HG03039 (cell line): ENCODE data around the gene RETN.

Experiments
- ATAC-seq: cut with Tn5 transposase; IDR thresholded peaks from one replicate; pipeline ENCODE4 v1.9.1; 2021; ENCODE audit warnings: mild to moderate bottlenecking, moderate library complexity; ENCODE audit not compliant: unreplicated experiment

Gene RETN, protein sequence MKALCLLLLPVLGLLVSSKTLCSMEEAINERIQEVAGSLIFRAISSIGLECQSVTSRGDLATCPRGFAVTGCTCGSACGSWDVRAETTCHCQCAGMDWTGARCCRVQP

DNA sequence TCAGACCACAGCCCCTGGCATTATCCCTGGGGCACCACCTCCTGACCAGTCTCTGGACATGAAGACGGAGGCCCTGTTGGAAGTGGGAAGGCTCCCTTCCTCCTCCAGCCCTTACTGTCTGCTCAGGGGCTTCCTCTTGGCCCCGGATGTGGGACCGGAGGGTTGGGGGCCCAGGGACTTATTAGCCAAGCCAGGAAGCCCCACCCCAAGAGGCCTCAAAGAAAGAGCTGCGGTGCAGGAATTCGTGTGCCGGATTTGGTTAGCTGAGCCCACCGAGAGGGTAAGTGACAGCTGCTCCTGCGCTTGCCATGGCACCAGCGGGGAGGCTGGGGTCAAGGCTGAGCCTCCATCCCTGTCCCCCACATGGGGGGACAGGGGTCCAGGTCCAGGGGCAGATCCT, at the start of gene RETN:
Gene RETN (plus strand): TSS at position 208 of the 400 bp plus-strand sequence. CDS start 278 bp downstream, outside the sequence.
- ATAC-seq: no peak

DNA sequence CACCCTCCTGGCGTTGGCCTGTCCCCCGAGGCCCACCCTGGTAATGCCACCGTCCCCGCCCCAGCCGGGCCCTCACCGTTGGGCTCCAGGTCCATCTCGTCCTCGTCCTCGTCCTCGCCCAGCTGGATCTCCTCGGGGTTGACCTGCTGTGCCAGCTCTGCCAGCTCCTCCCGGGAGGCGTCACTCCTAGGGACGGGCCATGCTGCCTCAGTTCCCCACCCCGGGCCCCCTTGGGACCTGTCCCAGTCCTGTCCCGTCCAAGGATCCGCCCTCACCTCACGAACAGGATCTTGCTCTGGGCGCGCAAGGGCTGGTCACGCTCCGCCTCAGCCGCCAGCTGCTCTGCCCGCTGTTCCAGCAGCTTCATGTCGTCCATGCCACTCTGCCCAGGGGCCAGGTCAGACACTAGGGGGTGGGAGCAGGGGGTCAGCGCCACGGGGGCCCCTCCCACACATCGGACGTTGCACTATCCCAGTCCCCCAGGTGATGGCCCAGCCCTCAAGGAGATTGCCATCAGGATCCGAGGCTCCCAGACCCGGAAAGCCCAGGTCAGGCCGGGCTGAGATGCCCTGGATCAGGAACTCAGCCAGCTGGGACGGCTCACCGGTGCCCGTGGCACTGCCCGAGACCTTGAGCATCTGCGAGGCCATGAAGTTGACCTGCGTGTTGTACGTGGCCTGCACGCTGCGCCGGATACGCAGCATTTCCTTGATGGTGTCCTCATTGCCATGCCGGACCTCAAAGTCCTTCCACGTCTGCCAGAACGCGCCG, 49.0 kb upstream of the RETN start:
- ATAC-seq: no peak

DNA sequence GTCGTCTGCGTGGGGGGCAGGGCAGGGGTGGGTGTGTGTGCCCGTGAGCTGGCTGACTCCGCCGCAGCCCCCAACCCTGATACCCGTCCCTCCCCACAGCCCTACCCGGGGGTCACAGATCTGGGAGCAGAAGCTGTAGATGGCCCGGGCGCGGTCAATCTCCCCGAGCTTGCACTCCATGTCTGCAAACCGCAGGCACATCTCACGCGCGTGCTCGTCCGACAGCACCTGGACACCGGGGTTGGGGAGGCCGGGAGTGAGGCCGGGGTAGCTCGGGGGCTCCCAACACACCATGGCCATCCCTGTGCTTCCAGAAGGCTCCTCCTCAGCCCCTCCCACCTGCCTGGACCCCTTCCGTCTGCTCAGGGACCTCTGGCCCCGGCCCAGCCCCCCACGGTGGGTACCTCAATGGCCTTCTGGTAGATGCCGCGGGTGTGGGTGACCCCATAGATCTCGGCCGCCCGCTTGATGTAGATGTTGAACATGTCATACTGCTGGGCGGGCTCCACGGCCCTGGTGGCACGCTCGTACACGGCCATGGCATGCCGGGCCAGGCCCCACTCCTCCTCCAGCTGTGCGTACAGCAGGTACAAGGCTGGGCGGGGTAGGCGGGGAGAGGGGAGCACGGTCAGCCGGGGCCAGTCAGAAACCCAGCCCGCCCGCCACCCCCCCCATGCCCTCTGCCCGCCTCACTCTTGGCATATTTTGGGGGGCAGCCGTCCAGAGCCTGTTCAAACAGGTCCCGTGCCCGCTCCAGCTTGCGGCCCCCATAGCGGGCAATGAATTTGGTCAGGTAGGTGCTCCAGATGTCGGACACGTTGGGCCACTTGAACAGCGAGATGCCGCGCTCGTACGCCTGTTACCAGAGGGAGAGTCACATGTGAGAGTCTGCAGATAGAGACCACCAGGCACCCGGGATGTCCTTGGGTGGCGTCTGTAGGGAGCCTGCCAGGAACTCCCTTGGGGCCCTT, 48.1 kb upstream of the RETN start:
- no peak for ATAC-seq

DNA sequence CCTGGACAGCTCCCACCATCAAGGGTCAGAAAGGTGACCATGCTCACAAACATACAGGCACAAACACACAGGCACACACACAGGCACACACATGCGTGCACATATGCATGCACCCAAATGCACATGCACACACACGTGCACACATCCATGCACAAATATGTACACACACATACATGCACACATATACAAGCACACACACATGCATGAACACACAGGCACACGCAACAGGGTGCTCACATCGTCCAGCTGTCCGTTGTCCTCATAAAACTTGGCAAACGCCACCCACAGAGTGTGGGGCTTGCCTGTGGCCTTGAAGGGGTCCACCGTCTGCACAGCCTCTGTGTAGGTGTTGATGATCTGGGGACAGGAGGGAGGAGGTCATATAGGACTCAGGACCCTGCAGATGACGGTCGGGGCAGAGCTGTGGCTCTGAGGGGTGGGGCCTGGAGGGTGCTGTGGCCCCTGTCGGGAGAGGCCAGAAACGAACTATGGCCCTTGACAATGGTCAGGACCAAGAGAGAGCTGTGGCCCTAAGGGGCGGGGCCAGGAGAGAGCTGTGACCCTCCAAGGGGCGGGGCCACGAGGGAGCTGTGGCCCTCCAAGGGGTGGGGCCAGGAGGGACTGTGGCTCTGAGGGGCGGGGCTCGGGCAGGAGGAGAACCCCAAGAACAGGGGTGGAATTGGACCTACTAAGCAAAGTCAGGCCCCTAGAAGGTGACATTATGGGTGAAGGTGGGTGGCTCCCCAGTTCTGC, 45.7 kb upstream of the RETN start:
- ATAC-seq: no peak

DNA sequence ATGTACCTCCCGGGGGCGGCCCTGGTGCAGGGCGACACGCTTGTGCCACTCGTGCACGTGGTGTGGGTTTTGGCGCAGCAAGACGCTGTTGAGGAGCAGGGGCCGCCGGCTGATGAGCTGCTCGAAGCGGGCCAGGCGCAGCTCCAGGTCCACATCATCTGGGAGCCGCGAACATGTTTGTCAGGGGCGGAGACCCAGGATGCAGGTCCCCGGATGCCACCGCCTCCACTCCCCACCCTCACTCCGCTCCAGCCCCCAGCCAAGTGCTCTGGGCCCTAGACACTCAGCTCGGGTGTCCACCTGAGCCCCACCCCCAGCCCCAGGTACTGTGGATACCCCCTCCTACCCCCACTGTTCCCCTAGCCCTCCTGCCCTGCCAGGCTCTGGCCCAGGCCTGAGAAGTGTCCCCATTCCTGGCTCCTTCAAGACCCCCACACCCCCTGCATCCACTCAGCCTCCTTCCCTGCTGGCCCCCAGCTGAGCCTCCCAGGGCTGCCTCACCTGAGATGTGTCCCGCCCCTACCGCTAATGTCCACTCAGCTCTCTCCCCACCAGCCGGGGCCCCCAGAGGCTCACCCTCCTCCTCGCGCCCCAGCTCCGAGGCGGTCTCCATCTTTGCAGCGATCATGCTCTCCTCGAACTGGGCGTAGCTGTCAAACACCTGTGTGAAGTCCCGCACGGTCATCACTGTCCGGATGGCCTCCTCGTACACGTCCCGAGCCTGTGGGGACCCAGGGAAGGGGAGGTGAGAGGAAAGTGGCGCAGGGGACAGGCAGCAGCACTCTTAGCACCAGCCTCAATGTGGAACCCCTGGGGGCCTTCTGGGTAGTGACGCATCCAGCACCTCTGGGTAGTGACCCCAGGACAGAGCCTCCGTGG, 44.9 kb upstream of the RETN start:
- ATAC-seq: no peak

DNA sequence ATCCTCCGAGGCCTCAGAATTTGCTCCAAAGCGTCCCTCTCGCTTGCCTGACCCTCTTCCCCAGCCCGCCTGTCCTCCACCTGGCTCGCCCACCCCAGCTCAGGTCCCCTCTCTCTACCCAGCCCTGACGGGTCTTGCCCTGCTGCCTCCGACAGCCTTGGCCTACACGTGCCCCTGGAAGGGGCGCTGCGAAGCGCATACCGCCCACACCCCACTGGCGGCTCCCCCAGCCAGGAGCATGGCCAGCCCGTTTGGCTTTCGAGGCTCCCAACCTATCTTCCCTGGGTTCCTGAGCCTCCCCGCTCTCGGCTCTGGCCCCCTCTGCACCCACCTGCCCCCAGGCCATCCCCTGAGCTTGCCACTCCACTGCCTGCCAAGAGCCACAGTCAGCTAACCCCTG, 44.0 kb upstream of the RETN start:
- ATAC-seq: no peak

DNA sequence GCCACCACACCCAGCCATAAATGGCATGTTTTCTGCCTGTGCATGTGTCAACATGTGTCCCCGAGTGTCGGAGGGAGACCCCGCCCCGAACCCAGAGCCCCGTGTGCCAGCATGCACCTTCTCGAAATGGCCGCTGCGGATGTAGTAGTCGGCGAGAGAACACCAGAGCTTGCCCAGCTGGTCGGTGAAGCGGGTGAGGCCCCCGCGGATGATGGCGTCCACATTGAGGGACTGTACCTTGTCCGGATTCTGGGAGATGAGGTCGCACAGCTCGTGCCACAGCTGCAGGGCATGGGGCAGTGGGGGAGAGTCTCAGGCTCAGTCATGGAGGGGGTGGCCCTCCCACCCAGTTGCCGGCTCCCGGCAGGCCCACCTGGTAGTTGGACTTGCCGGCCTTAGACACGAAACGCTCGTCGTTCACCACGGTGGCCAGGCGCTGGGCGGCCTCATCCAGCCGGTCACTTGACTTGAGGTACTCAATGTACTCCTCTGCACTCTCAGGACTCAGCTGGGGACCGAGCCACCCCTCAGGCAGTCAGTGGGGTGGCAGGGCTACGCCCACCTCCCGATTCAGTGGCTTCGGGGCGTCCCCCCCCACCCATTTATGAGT, 43.0 kb upstream of the RETN start:
- ATAC-seq: no peak

DNA sequence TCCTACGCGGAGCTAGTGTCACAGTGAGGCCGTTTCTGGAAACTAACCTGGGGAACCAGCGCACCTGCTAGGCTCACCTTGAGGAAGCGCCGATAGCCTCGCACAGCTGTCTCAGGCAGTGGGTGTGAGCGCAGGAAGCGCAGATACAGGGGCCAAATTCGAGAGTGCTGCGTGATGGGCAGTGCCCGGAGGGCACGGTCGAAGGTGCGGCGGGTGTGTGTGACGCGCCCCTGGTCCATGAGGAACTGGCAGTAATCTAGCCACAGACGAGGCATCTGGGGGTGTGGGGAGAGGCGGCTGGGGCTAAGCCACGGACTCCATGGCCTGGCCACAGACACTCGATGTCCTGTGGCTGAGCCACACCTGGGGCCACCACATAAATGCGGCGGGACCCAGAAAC, 41.7 kb upstream of the RETN start:
- no peak for ATAC-seq

DNA sequence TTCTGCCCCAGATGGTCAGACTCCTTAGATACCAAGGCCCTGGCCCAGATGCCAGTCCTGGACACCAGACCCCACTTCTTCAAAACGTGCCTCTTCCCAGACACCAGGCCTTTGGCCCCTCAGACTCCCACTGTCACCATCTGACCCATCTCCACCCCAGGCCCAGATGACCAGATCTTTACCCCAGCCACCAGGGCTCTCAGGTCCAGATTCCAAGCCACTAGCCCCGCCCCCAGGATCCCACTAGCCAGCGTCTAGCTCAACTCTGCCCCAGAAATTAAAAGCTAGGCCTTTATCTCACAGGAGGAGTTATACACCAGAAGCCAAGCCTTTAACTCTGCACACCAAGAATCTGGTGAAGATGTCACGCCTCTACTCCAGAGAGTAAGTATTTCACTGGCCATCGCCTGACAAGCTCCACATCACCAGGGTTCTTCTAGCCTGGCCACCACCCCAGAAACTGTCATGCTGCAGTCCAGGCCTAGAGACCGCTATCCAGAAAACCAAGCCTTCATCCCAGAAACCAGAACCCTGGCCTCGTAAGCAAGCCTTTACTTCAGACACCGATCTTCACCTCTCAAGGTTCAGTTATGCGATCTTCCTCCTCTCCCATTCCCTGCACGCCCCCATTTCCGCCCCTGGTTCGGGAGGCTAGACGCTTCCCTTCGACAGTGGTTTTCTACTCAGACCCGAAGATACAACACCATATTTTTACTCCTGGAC, 40.1 kb upstream of the RETN start:
- ATAC-seq: no peak

DNA sequence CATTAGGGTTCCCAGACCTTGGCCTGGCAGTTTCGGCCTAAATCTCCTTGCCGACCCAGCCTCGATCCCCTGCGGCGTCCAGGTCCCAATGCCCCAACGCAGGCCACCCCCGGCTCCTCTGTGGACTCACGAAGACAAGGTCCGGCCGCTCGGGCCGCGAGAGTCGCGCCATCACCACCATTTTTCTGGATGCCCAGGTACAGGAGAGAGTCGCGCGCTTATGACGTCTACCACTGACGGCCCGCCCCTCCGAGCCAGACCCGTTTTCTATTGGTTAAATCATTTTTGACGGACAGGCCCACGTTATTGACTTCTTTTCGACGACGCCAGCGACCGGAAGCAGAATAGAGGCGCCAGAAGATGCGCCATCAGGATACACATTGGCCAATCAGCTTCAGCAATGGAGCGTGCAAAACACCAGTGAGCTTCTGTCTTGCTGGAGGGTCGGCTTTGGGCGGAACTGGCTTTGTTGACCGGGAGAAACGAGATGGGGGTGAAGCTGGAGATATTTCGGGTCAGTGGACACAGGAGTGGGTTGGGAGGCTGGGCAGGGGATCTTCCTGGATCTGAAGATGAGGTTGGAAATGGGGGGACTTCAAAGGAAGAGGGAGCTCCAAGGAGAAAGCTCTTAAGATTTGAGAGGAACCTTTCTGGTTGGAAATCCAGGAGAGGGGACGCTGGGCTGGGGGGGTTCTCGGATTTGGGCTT, 39.3 kb upstream of the RETN start, which contains the start of the genes PET100 and XAB2:
Gene PET100 (plus strand): TSS at position 447 of the 708 bp plus-strand sequence. CDS start 41 bp downstream, at position 488.
Gene XAB2 (minus strand): TSS at position 199 of the 708 bp plus-strand sequence. CDS start 18 bp downstream, at position 181.
- peak; percentile 69 for ATAC-seq

DNA sequence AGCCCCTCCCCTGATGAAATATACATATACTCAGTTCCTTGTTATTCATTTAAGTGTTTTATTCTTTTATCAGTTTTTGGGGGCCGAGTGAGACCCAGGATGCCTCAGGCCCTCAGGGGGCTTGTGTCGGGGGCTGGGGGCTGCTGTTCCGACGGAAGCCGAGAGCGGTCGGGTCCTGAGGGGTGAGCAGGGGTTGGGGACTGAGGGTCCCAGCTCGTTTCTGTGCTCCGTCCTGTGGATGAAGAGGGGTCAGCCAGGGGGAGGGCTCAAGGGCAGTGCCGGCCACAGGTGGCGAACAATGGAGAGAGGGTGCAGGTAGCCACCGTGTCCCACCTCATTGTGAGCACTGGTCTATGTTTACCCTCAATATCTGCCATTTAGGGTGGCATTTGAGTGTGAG, 37.3 kb upstream of the RETN start:
- ATAC-seq: no peak

DNA sequence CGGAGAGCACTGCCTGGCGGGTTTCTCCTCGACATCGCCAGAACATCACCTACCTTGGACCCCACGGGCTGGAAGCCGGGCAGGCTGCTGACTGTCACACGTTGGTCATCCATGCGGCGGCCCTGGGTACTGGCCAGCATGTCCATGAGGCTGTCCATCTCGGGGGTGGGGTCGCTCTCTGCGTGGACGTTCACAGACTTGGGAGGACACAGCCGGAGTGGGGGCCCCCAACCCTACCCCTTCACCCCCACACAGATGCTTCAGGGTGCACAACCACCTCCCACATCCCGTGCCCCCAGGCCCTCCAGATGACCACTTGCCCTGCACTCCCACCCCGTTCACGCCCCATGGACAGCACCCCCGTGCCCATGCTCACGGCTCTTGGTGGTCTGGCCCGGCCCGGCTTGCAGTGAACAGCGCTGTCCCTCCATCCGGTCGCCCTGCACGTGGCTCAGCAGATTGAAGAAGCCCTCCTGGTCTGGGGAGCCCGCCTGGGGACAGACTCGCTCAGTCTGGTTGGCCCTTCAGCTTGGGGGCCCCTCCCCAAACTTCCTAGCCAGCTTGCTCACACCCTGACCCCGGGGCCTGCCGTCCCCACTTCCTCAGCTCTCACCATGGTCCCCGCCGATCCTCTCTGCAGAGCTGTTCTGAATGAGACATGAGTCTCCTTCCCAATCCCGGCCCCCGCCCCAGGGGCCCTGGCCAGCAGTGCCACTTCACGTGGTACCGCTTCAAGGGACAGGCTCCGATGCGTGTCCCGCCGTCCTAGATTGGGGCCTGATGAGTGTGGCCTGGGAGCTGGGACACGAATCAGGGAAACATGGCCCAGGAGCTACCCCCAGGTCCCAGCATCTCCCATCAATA, 36.3 kb upstream of the RETN start:
- ATAC-seq: no peak

DNA sequence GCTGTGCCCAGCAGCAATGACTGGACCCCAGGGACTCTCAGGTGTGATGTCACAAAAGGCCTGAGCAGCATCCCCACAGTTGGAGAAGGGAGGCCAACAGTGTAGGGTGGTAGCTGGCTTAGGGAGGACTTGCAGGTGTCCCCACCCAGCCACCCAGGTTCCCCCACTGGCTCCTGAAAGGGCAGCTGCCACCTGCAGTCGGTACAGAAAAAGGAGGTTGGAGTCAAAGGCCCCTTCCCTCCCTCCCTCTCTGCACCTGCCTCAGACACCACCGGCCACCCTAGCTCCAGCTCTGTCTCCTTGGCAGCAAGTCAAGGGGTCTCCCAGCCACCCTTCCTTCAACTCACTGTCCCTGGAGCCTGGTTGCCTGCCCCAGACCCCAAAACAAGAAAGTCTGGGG, 35.2 kb upstream of the RETN start, which contains the start of gene PCP2:
Gene PCP2 (minus strand): TSS at position 22 of the 400 bp plus-strand sequence. CDS start 262 bp downstream, outside the sequence.
- no peak for ATAC-seq

DNA sequence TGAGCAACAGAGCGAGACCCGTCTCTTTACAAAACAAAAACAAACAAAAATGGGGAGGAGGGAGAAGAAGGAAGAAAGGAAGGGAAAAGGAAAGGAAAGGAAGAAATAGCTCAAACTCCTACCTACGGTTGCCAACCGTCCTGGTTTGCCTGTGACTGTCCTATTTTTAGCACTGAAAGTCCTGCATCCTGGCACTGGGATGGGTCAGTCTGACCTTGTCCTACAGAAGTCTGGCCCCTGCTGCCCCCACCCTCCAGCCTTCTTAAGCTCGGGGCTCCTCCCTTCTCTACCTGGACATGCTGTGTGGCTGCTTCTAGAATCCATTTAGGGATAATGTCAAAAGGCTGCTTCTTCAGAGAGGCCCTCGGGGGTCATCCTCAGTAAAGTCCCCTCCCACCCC, 33.2 kb upstream of the RETN start:
- ATAC-seq: no peak

DNA sequence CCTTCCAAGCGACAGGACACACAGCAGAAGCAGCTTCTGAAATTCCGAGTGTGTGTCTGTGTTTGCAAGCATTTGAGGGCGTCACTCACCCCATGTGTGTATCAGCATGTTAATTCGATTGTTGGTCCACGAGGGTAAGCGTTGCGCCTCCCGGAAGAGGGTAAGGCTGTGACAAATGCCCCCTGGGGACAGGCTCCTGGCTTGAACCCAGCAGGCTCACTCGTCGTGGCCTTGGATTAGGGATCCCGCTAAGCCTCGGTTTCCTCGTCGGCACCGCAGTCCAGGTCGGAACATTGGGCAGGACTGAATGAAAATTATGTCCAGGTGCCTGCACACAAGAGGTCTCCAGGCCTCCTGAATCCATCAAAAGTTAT, 32.5 kb upstream of the RETN start:
- ATAC-seq: no peak

DNA sequence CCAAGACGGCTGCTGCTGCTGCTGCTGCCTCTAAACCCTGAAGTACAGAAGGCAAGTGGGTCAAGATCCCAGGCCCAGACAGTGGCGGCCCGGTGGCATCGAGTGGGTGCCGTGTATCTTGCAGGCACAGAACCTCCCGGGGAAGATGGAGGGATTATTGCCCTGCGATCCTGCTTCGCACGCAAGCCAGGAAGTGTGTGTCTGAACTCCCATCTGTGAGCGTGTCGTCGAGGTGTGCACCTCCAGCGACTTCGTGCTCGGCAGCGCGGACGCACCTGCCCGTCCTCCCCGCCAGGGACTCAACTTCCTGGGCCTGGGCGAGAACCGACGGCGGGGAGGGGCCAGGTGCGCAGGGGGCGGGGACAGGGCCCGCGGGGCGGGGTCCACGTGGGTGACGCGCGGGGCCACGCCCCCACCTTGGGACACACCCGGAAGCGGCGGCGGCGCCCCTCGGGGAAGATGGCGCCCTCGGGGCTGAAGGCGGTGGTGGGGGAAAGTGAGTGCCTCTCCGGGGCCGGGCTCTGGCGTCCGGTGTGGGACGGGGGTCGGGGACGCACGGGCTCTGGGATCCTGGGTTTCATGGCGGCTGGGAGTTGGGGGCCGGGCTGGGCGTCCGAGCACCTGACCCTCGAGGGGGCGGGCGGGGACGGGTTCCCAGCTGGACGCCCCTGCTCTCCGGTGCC, 32.0 kb upstream of the RETN start, which contains the start of gene STXBP2:
Gene STXBP2 (plus strand): TSS at position 420 of the 683 bp plus-strand sequence. CDS start 40 bp downstream, at position 460.
- peak; percentile 71 for ATAC-seq
